ENCODE measurements around the gene NFAT5.
"Not testable (repeated sequence)": the region's sequence is repeated elsewhere in the genome, so short reads cannot be mapped to it uniquely, and the experiment has no call there.

The NFAT5 gene

DNA sequence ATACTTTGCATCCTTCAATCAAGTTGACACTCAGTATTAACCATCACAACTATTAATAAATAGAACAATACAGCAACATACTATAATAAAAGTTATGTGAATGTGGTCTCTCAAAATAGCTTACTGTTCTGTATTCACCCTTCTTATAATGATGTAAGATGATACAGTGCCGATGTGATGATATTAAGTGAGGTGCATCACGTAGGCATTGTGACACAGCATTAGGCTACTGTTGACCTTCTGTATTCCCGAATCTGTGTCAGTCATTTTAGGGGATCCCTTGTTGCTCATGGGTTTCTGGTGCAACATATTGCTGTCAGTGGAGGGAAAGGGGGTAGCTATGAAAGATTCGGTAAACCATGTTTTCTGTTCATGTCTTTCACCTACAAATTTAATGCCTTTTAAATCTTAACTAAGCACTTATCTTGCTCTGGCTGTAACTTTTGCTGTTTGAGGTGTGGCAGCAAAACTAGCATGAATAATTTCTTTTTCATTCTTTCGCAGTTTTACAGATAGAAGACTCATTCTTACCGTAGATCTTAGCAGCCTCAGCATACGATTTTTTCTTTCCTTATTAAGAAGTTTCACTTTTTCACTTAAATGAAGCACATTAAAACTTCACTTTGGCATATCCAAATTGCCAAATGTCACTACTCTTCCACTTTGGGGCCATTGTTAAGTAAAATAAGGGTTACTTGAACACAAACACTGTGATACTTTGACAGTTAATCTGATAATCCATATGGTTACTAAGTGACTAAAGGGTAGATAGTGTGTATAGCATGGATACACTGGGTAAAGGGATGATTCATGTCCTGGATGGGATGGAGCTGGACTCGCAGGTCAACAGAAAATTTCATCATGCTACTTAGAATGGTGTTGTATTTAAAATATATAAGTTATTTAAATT lies 29.6 kb downstream of the NFAT5 start:
- DNase-seq (ENCODE audit: low read depth in 2 of 2): no peak

DNA sequence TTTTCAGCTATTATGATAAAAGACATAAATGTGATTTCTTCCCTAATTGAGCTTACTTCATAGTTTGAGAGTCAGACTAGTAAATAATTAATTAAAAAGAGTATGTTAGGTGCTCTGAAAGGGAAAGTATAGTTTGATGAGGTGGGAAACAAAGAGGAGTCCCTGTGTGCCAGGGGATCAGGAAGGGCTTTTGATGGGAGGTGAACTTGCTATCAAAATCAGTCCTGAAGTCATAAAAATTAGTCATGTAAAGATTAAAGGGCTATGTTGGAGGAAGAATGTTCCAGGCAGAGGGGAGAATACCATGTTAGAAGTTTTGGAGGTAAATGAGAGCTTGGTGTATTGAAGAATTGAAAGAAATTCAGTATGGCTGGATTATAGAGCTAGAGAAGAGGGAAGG lies 31.0 kb downstream of the NFAT5 start:
- no peak for DNase-seq (ENCODE audit: low read depth in 2 of 2)

DNA sequence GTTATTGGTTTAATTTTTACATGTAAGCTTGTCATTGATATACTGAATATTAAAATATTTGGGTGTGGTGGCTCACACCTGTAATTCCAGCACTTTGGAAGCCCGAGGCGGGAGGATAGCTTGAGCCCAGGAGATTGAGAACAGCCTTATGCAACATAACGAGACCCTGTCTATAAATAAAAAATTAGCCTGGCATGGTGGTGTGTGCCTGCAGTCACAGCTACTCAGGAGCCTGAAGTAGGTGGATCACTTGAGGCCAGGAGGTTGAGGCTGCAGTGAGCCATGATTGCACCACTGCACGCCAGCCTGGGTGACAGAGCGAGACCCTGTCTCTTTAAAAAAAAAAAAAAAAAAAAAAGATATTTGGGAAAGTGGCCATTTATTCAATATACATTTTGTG lies 32.3 kb downstream of the NFAT5 start:
- no peak for DNase-seq (ENCODE audit: low read depth in 2 of 2)

DNA sequence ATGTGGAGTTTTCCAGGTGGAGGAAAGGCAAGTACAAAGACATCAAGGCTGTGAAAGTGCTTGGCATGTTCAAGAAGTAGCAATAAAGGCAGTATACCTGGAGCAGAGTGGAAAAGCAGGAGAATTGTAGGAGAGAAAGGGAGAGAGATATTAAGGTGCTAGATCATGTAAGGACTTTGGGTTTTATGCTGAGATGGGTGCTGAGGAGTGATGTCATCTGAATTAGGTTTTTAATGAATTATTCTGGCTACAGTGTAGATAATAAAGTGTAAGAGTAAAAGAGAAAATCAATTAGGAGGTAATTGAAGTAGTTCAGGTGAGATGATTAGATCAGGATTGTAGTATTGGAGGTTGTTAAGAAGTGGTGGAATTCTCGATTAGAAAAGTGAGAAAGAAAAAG lies 34.0 kb downstream of the NFAT5 start:
- DNase-seq (ENCODE audit: low read depth in 2 of 2): no peak

DNA sequence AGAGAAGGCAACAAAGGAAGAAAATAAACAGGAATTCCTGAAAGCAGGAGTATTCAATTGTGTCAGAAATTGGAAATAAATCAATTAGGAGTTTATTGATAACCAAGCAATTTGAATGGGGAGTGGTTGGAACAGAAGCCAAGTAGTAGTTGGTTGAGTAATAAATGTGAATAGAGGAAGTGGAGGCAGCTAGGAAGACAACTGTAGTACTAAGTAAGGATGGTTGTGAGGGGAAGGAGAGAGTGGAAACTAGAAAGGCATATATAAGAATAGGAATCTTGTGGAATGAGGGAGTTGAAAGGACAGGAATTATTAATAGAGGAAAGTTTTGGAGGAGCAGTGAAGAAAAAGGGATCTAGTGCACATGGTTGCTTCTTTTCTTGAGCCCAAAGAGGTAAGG lies 34.4 kb downstream of the NFAT5 start:
- DNase-seq (ENCODE audit: low read depth in 2 of 2): no peak

DNA sequence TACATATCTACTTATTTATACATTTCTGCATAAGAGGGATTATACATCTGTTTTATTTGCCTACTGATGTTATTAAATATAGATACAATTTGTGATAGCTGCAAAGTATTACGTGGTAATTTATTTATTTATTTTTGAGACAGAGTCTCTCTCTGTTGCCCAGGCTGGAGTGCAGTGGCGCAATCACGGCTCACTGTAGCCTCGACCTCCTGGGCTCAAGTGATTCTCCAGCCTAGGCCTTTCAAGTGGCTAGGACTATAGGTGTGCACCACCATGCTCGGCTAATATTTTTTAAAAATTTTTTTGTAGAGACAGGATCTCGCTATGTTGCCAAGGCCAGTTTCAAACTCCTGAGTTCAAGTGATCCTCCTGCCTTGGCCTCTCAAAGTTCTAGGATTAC lies 35.5 kb downstream of the NFAT5 start:
- no peak for DNase-seq (ENCODE audit: low read depth in 2 of 2)

DNA sequence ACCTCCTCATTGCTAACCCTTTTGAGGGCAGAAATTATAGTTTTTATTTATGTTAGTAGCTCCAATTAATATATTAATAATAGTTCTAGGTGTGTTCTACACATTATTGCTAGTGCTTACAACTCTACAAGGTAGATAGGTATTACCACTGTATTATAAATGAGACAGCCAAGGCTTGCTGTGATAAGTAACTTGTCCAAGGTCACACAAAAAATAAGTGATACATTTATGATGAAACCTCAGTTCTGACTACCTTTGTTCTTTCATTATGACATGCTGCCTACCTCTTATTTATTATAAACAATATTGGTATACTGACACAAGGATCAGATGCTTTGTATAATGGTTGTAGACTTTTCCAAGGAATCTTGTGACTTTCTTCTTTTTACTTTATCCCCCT lies 41.2 kb downstream of the NFAT5 start:
- DNase-seq (ENCODE audit: low read depth in 2 of 2): no peak

DNA sequence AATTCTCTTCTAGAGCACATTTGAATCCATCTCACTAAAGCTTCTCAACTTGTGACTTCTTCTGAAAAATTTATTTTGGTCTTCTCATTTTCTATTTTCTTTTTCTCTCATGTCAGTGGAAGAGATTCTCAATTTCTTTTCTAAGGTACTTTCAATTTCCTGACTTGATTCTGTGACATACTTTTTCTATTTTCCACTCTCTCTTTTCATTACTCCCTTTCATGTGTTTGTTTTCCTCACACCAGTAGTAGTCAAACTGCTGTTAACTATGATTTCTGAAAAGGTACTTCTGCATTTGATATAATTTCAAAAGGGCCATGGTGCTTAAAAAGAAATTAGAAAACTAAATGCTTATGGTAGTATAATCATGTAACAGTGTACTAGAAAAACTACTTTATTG lies 41.9 kb downstream of the NFAT5 start:
- no peak for DNase-seq (ENCODE audit: low read depth in 2 of 2)

DNA sequence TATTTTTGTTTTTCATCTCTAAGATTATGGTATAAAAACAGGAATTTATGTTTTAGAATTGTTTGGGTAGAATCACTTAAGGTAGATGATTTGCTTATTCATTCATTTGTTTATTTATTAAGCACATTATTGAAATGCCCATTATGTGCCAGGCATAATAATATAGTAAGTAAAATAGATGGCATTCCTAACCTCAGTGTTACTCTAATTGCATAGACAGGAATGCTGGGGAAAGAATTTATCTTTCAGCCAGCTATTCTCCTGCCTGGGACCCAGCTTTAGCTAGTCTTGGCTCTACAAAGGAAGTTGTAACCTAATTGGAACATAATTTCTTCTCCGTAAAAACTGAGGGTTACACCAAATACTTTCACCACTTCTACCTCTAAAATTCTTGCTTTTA lies 44.6 kb downstream of the NFAT5 start:
- no peak for DNase-seq (ENCODE audit: low read depth in 2 of 2)

DNA sequence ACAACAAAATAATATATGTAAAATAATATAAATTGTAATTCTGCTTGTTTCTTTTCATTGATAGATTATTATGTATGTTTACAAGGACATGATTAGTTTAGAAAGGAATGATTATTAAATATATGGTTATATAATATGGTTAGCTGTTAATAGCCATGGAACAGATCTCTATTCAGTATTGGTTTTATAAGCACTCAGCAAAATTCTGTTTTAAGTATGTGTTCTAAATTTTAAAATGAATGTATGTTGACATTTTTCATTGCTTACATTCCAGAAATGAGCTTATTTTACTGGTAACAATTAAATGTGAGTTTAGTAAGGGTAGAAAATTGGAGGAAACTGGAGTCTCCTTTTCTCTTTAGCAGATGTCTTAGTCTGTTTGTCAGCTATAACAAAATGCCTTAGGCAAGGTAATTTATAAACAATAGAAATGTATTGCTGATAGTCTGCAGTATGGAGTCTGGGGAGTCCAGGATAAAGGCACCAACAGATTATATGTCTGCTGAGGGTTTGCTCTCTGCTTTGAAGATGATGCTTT lies 45.4 kb downstream of the NFAT5 start:
- DNase-seq (ENCODE audit: low read depth in 2 of 2): no peak

DNA sequence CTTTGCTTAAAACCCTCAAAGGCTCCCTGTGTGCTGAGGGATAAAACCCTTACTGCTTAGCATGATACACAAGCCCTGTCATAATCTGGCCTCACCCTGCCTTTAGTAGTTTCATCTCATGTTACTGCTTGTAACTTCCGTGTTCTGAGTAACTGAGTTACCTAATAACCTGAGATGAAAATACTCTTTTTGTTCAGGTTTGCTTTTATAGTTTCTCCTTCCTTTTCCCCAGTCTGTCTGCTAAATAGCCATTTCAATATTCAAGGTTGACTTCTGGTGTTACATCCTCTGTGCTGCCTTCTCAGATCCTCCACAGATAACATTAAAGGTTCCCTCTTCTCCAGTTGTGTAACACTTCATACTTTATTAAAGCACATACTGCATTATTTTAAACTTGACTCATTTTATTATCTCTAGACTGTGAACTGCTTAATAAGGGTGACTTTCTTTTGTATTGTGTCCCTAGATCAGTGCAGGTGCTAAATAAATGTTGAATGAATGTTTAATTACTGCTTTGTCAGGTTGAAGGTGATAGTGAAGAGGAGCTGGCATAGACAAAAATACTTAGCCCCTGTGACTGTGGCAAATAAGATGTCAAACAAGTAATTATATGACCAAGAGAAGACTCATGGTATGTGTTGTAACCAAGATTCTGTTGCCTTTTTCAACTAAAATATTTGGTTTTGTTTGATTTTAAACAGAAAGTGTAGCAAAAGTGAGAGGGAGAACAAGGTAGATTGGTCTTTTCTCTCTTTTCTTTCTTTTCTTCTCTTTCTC lies 47.8 kb downstream of the NFAT5 start:
- DNase-seq (ENCODE audit: low read depth in 2 of 2): no peak

DNA sequence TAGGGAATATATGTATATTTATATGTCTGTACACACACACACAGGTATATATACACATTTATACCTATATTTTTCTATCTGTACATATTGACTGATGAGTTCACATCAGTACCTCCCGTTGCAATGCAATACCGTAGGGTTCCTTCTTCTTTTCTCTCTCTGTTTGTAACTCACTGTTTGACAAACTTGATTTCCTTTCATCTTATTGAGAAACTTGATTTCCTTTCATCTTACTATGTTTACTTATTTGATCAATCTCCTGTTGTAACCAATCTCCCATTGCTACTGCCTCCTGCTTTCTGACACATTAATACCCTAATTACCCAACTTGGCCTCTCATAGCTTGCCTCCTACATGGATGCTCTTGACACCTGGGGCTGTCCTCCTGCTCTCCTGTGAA lies 49.8 kb downstream of the NFAT5 start:
- no peak for DNase-seq (ENCODE audit: low read depth in 2 of 2)

DNA sequence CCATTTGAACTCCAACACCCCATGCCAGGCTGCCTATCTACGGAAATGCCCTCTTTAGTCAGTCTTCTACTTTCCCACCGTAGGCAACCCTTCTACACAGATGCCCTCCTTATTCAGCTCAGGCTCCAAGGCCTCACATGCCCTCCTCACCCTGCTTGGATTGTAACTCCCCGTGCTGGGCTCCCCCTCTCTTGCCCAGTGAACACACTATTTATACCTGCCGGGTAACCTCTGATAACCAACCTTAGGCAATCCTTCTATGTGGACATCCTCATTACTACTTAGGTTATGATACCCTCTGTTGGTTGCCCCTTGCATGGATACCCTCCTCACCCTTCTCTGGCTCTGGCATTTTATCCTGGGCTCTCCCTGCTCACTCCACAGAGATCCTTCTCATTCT lies 50.3 kb downstream of the NFAT5 start:
- no peak for DNase-seq (ENCODE audit: low read depth in 2 of 2)

DNA sequence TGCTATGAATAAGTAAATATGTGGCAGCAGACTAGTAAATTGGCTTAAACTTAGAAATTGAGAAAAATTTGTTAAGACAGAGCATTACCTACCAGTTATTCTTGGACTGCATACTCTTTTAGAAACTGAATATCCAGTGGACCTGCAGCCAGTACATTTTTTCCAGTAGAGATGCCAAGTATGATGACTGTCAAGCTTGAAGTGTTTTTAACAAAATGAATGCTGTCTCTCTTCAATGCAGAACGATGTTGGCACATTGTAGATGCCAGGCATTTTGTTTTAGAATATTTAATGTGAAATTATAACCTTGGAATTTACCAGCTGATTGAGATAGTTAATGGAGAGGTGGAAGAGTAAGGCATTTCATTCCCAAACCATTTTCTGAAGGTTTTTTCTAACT lies 52.5 kb downstream of the NFAT5 start:
- DNase-seq (ENCODE audit: low read depth in 2 of 2): no peak

DNA sequence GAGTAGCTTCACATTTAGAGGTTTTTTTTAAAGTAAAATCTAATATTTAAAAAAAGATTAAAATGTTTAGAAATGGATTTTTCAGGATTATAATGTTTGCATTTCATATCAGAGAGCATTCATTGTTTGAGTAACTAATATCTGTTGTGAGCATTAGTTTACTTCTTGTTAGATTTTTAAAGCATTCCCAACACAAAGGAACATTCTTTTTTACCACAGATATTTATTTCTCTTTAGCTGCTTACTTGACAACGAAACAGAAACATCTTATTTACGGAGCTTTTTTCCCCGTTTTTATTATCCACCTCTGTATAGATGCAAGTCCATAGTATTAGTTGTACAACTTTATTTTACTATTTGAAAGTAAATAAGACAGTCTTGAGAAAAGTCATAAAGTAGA lies 53.0 kb downstream of the NFAT5 start:
- no peak for DNase-seq (ENCODE audit: low read depth in 2 of 2)

DNA sequence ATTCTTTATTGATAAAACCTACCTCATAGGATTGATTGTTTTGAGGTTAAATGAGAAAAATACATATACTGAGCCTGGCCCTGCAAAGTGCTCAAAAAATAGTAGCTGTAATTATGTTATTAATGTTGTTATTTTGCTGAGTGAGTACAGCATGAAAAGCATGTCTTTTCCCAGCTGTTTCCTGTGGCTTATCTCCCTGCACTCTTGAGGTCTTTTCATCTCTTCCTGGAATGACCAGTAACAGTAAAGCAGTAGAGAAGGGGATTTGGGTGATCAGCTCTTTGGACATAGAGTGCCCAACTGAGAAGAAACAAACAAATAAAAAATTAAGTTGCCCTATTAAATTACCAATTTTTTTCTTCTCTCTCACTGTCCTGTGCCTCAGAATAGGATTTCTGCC lies 53.7 kb downstream of the NFAT5 start:
- DNase-seq (ENCODE audit: low read depth in 2 of 2): no peak

DNA sequence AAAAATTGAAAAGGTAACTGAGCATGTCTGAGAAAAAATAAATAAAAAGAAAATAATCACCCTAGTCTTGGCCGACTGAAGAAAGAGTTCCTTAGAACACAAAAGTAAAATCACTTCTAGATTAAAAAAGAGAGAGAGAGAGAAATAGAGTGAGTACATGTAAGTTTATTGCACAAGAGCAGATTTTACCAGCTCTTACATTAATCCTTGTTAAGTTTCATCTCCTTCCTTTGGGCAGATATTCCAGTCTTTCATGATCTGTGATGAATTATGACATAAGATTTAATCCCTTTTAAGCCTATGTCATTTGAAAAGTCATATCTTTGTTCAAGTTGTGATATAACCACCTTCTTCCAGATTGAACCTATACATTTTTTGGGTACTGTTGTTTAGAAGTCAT lies 54.8 kb downstream of the NFAT5 start:
- DNase-seq (ENCODE audit: low read depth in 2 of 2): no peak

DNA sequence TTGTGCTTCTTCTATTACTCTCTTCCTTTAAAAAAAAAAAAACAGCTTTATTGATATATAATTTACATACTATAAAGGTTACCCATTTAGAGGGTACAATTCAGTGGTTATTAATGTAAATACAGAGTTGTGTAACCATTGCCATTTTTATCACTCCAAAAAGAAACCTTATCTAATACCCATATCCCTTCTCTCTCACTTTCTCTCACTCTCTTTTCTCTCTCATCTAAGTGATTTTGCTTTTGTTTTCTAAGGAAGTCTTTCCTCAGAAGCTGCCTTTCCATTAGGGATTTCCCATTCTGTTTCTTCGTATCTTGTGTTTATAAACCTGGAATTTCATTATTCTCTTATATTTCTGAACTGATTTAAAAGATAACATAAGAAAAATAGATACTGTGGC lies 55.5 kb downstream of the NFAT5 start:
- no peak for DNase-seq (ENCODE audit: low read depth in 2 of 2)

DNA sequence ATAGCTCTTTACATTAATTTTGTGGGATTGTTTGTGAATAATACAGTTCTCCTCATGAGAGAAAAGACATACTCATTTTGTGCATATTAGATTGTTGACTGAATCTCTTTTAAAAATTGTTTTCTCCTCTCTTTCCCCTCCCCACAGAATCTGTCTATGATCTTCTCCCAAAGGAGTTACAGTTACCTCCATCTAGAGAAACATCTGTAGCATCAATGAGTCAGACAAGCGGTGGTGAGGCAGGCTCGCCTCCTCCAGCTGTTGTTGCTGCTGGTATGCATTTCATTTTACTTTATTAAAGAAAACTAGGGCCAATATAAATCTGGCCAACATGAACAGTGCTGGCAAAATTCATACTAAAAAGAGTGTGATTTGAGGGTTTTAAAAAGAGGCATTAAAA lies 60.5 kb downstream of the NFAT5 start:
- DNase-seq (ENCODE audit: low read depth in 2 of 2): peak in 1 of 2 experiments; percentile 21

DNA sequence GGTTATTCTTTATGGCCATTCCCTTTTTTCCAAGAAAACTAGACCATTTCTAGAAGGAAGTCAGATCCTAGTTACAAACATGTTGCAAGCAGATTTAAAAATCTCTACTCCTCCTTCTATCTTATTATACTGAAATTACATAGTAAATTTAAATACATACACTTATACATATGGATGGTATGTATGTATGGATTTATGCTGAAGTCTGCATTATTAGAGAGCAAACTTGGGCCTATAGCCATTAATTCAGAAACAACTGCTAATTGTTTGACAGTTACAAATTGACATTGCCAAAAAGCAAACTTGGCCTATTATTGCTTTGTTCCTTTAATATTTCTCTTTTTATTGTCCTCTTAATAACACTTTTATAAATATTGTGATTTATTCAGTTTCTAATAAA lies 67.1 kb downstream of the NFAT5 start:
- no peak for DNase-seq (ENCODE audit: low read depth in 2 of 2)

DNA sequence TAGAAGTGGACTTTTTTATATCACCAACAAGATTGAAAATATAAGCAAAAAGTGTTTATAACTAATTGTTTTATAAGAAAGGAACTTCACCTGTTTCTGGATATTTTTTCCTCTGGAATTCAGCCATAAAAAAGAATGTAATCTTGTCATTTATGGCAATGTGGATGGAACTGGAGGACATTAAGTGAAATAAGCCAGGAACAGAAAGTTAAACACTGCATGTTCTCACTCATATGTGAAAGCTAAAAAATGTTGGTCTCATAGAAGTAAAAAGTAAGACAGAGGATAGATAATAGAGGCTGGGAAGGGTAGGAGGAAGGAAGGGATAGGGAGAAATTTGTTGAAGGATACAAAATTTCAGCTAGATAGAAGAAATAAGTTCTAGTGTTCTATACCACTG lies 67.6 kb downstream of the NFAT5 start:
- DNase-seq (ENCODE audit: low read depth in 2 of 2): no peak

DNA sequence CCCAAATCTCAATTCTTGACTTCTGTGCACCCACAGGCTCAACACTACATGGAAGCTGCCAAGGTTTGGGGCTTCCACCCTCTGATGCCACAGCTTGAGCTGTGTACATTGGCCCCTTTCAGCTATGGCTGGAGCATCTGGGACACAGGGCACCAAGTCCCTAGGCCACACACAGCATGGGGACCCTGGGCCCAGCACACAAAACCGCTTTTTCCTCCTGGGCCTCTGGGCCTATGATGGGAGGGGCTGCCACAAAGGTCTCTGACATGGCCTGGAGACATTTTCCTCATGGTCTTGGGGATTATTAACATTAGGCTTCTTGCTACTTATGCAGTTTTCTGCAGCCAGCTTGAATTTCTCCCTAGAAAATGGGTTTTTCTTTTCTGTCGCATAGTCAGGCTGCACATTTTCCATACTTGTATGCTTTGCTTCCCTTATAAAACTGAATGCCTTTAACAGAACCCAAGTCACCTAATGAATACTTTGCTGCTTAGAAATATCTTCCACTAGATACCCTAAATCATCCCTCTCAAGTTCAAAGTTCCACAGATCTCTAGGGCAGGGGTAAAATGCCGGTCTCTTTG lies 70.9 kb downstream of the NFAT5 start:
- DNase-seq (ENCODE audit: low read depth in 2 of 2): not testable (repeated sequence)

Data from fibroblast of skin of left quadriceps (primary cell).